Hematopoietic multipotent progenitor cell treated with erythropoietin and hydrocortisone succinate and interleukin-3 and kit ligand, for 15 days (in vitro differentiated cells): ENCODE results near the gene SPATA20.

Source experiments
- DNase-seq: peaks from one replicate; pipeline ENCODE4 v3.0.0-alpha.2; 2015; ENCODE audit warnings: low spot score

The SPATA20 gene

GRCh38 chr17:50540560-50541401 is 6.2 kb upstream of the SPATA20 start:
- no peak for DNase-seq

GRCh38 chr17:50541402-50541715 is 5.6 kb upstream of the SPATA20 start:
- no peak for DNase-seq

GRCh38 chr17:50541716-50542688 is 5.0 kb upstream of the SPATA20 start:
- DNase-seq, result peak; percentile 81

- no peak for DNase-seq
Measured at GRCh38 chr17:50542795-50543774, 3.9 kb upstream of the SPATA20 start.

- DNase-seq, result no peak
Measured at GRCh38 chr17:50544516-50544915, 2.5 kb upstream of the SPATA20 start.

GRCh38 chr17:50545311-50545710 is 1.7 kb upstream of the SPATA20 start:
- DNase-seq, result no peak

GRCh38 chr17:50546701-50547034 is 306 bp upstream of the SPATA20 start:
- no peak for DNase-seq

GRCh38 chr17:50547736-50548083 is 736 bp downstream of the SPATA20 start:
- no peak for DNase-seq

- no peak for DNase-seq
Measured at GRCh38 chr17:50548831-50549230, 1.9 kb downstream of the SPATA20 start.

- no peak for DNase-seq
Measured at GRCh38 chr17:50549256-50549941, 2.4 kb downstream of the SPATA20 start.

- no peak for DNase-seq
Measured at GRCh38 chr17:50549969-50550368, 3.0 kb downstream of the SPATA20 start.

- no peak for DNase-seq
Measured at GRCh38 chr17:50550661-50551432, 3.9 kb downstream of the SPATA20 start.

- no peak for DNase-seq
Measured at GRCh38 chr17:50551433-50551815, 4.5 kb downstream of the SPATA20 start.

- DNase-seq, result no peak
Measured at GRCh38 chr17:50551884-50552283, 4.9 kb downstream of the SPATA20 start.

- no peak for DNase-seq
Measured at GRCh38 chr17:50554201-50554600, 7.2 kb downstream of the SPATA20 start.

- no peak for DNase-seq
Measured at GRCh38 chr17:50556803-50557202, 9.8 kb downstream of the SPATA20 start.

GRCh38 chr17:50557630-50558029 is 10.7 kb downstream of the SPATA20 start:
- DNase-seq, result no peak

- DNase-seq, result no peak
Measured at GRCh38 chr17:50558091-50558490, 11.1 kb downstream of the SPATA20 start.

GRCh38 chr17:50558581-50558940 is 11.6 kb downstream of the SPATA20 start:
- no peak for DNase-seq

- no peak for DNase-seq
Measured at GRCh38 chr17:50558941-50559614, 12.1 kb downstream of the SPATA20 start.
